ENCODE data around the gene IL1R1. TPM values are rescaled to one million over a fixed set of nuclear protein-coding genes. Genes with fewer than 3 reads are reported as not detected.

IL1R1 gene
- total RNA-seq, 1 experiment from 2014 or later = 0.39 TPM

DNA sequence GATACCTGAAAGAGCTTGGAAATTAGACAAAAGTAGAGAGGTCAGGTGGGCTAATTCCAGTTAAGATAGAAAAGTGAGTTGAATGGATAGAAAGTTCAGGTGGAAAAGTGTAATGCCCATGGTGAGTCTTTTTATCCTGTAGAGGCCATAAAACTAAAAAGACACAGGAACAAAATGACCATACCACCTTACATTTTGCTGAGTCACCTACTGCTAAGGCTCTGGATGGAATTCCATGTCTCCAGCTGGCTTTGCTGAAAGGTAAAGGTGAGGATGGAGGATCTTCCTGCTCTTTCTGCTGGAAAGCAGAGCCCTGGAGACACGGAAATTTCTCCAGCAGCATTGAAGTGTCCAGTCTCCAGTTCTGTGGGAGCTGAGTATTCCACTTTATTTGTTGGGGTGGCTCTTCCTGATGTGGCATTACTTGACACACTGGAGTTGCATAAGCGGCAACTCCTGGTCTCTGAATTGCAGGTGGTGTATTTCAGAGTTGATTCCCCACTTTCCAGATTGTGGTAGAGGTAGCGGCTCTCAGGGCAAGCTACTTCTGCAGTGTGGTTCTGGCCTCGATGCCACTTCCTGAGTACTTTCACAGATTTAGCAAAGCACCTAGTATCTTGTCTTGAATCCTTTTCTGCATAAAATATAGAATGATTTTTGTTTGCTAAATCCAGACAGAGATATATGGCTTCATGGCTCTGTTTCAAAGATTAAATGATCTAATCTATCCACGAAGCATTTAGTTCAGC lies 55.0 kb downstream of the IL1R1 start:
- no peak overlapping the region for H3K4me2 ChIP-seq (ENCODE audit: insufficient read depth, insufficient read length, low read length)
- no peaks in the 10 kb centered on the region for H3K23me2 ChIP-seq (ENCODE audit: insufficient read length, low read depth, low read length, poor library complexity, severe bottlenecking)
- H2BK12ac ChIP-seq (ENCODE audit: insufficient read length, low read depth, low read length) = no peak overlapping the region
- H3K9ac ChIP-seq (ENCODE audit: extremely low read depth, insufficient read length, low read length) = no peak overlapping the region
- no peaks in the 10 kb centered on the region for H4K20me1 ChIP-seq (ENCODE audit: control insufficient read depth, insufficient read depth, insufficient read length)
- no peak overlapping the region for H4K91ac ChIP-seq (ENCODE audit: insufficient read length, low read depth, low read length)
- no peaks in the 10 kb centered on the region for H3K79me2 ChIP-seq (ENCODE audit: insufficient read depth, low read length)
- H4K8ac ChIP-seq (replicated peaks; ENCODE audit: insufficient read length, low read depth, low read length) = no peak overlapping the region
- no CpG with 5 or more reads among the region's 5 CpGs for WGBS (ENCODE audit: extremely low coverage, insufficient read length, low lambda C conversion rate)
- no peak overlapping the region for H2AFZ ChIP-seq (ENCODE audit: low read length)
- no peak overlapping the region for H2BK15ac ChIP-seq (ENCODE audit: low read depth, low read length)
- Mint-ChIP-seq H3K36me3 (ENCODE audit: insufficient read depth in 1 of 3, low read depth in 3 of 3) (no peaks in the 10 kb centered on the region; a peak in 1 of 7 replicates), H3K4me3 (no peak overlapping the region), H3K27ac (no peak overlapping the region), H3K9me3 (no peaks in the 10 kb centered on the region), H3K27me3 (ENCODE audit: low read depth) (no peaks in the 10 kb centered on the region; the same call in 1 of the 2 replicates), H3K4me1 (peaks cover 5 to 6% of the 10 kb centered on the region in 2 experiments)
- H2BK5ac ChIP-seq (ENCODE audit: insufficient read length, low read length) = no peak overlapping the region
- no peaks in the 10 kb centered on the region for H3K9me3 ChIP-seq (ENCODE audit: control insufficient read depth, low read depth, low read length)
- no peaks in the 10 kb centered on the region for H3K27me3 ChIP-seq (ENCODE audit: insufficient read depth, low read length)
- H3K4ac ChIP-seq (ENCODE audit: low read depth, low read length) = no peak overlapping the region
- no peak overlapping the region for H3K23ac ChIP-seq (ENCODE audit: insufficient read length, low read depth, low read length)
- H2AK5ac ChIP-seq (ENCODE audit: insufficient read length, low read length) = no peak overlapping the region
- H4K5ac ChIP-seq (ENCODE audit: insufficient read length, low read depth, low read length) = no peak overlapping the region
- no peak overlapping the region for H2BK120ac ChIP-seq (ENCODE audit: low read depth, low read length, poor library complexity, severe bottlenecking)
- H3K27ac ChIP-seq (ENCODE audit: insufficient read length, low read depth, low read length) = no peak overlapping the region
- no peak overlapping the region; the same call in 1 of the 2 replicates for H3K14ac ChIP-seq (ENCODE audit: insufficient read depth, low read length)
- H3K79me1 ChIP-seq (ENCODE audit: insufficient read depth, low read depth, low read length, poor library complexity, severe bottlenecking) = no peaks in the 10 kb centered on the region
- no peak overlapping the region for H3K56ac ChIP-seq (ENCODE audit: insufficient read length, low read depth, low read length)
- no peak overlapping the region for H3K18ac ChIP-seq (ENCODE audit: insufficient read length, low read depth, low read length)
- H3T11ph ChIP-seq (ENCODE audit: low read length) = no peak overlapping the region
- no peak for TF ChIP-seq CTCF (conservative IDR thresholded peaks at IDR 0.05)
- no peaks in the 10 kb centered on the region for H3K4me1 ChIP-seq (ENCODE audit: insufficient read depth, low read length)
- no peak for DNase-seq
- H2BK20ac ChIP-seq (ENCODE audit: low read depth, low read length, poor library complexity, severe bottlenecking) = no peak overlapping the region
